AG10803 (cell line): ENCODE data around the gene CWC15.
A peak's percentile ranks its signal among the peaks of the same experiment; 100 is the strongest.

Source experiments
- DNase-seq: peaks from one replicate; pipeline ENCODE4 v3.0.0; 2010; ENCODE audit warnings: low read depth
- H3K4me3 ChIP-seq: 2 replicates; pipeline ENCODE4 v1.5.1; 2011; ENCODE audit warnings: mild to moderate bottlenecking, low read length, control low read depth
- TF ChIP-seq, protein P1 (sequence below): conservative IDR thresholded peaks from 2 replicates; pipeline ENCODE4 v1.5.1; 2011; ENCODE audit warnings: mild to moderate bottlenecking, low read length, control low read depth, inconsistent platforms

CWC15 gene

DNA sequence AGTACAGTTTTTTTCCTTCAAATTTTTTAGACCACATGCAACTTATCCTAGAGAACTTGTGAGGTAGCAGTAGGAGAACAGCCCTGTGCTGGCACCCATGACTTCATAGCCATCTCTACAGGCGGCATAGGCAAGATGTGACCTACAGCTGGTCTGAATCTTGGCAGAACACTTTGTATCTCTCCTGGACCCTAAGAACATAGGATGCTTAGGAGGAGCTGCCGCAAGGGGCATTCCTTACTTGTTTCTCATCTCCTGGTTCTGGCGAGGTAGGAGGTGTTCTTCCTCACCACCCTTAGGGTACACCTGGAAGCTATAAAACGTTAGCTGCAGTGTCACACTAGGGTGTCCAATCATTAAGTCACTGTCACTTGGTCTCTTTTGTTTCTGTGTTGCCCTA is 16.4 kb downstream of the CWC15 start:
- TF ChIP-seq, protein P1, sequence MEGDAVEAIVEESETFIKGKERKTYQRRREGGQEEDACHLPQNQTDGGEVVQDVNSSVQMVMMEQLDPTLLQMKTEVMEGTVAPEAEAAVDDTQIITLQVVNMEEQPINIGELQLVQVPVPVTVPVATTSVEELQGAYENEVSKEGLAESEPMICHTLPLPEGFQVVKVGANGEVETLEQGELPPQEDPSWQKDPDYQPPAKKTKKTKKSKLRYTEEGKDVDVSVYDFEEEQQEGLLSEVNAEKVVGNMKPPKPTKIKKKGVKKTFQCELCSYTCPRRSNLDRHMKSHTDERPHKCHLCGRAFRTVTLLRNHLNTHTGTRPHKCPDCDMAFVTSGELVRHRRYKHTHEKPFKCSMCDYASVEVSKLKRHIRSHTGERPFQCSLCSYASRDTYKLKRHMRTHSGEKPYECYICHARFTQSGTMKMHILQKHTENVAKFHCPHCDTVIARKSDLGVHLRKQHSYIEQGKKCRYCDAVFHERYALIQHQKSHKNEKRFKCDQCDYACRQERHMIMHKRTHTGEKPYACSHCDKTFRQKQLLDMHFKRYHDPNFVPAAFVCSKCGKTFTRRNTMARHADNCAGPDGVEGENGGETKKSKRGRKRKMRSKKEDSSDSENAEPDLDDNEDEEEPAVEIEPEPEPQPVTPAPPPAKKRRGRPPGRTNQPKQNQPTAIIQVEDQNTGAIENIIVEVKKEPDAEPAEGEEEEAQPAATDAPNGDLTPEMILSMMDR, result no peak
- DNase-seq, result no peak
- no peak overlapping the region for H3K4me3 ChIP-seq

DNA sequence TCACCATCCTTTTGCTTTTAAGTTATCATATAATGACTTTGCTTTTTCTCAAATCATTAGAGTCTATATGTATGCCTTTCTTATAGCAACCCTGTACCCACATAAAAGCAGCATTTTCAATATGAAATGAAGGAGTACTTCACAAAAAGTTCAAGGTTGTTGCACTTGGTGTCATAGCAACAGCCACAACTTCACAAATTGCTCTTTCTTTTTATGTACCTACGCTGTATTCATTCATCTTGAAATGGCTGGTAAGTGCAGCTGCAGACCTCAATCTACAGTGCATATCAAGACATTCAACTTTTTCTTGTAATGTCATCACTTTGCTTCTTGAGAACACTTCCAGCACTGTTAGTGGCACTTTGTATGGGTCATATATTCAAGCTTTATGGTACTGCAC is 18.6 kb downstream of the CWC15 start:
- H3K4me3 ChIP-seq, result no peak overlapping the region
- DNase-seq, result no peak
- TF ChIP-seq, protein P1, result no peak

DNA sequence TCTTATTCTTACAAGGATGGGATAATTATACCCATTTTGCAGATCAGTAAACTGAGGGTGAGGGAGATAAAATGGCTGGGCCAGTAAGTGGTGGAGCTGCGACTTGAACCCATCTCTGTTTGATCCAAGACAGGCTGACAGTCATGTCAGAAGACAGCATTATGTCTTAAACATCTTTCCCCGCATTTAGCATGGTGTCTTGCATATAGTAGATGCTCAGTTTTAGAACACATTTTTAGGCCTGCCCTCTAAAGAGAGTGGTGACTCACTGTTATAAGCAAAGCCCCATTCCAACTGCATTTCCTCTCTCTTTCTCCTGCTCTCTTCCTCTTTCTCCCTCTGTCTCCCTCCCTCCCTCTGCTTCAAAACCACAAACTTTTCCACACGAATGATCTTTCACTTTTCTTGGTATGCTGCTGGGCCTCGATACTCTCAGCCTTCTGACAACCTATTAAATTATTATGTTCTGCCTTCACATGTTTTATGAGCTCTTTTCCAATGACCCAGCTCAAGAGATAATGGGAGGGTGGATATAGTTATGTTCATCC is 25.2 kb downstream of the CWC15 start:
- TF ChIP-seq, protein P1, result no peak
- peak; percentile 84 for DNase-seq
- no peak overlapping the region for H3K4me3 ChIP-seq

DNA sequence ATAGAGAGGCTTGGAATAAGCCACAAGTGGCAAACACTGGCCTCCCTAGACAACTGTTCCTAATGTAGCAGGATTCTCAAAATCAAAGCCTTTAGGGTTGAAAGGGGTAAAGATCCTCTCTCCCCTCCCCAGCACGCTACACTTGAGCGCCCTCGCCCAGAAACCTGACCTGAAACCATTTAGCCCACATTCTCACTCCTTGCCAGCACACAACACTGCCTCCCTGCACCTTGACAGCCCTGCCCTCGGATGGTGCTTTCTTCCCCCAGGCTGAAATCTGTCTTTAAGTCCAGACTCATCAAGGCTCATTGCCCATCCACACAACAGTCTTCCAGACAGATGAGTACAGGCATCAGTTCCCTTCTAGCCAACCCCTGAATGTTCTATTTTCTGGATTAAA is 26.5 kb downstream of the CWC15 start:
- no peak overlapping the region for H3K4me3 ChIP-seq
- no peak for DNase-seq
- TF ChIP-seq, protein P1, result no peak

DNA sequence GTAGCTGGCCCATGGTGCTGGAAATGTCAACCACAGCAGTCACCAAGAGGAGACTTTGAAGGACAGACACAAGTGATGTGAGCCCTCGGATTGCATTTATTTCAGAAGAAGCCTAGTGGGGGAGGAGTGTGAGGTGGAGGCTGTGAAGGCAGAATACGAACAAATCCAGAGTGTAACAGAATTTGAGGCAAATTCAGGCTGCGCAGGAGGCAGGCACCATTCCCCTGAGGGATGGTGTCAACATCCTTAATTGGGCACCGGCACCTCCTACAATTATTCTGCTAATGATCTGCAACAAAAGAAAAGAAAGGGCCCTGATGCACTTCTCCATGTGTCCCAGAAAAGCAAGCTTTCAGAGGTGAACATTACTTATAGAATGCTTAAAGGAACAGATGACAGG is 32.2 kb downstream of the CWC15 start:
- H3K4me3 ChIP-seq, result no peak overlapping the region
- DNase-seq, result no peak
- TF ChIP-seq, protein P1, result no peak

DNA sequence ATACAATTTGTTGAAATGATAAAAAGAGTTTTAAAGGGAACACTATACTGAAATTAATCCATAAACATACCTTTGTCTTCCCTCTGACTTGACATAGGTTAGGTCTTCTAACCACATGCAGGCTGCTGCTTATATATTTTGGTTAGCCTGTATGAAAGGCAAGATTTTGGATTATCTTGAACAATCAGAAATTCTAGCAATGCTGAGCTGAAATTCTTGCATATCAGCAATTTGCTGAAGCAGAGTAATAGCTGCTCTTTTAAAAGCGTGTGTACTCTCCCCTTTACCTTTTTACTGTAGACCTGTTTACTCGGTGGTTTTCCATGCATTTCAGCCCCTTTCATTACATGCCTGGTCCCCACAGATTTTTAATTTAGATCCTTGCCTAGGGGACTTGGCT is 34.0 kb downstream of the CWC15 start:
- TF ChIP-seq, protein P1, result no peak
- DNase-seq, result no peak
- no peak overlapping the region for H3K4me3 ChIP-seq

DNA sequence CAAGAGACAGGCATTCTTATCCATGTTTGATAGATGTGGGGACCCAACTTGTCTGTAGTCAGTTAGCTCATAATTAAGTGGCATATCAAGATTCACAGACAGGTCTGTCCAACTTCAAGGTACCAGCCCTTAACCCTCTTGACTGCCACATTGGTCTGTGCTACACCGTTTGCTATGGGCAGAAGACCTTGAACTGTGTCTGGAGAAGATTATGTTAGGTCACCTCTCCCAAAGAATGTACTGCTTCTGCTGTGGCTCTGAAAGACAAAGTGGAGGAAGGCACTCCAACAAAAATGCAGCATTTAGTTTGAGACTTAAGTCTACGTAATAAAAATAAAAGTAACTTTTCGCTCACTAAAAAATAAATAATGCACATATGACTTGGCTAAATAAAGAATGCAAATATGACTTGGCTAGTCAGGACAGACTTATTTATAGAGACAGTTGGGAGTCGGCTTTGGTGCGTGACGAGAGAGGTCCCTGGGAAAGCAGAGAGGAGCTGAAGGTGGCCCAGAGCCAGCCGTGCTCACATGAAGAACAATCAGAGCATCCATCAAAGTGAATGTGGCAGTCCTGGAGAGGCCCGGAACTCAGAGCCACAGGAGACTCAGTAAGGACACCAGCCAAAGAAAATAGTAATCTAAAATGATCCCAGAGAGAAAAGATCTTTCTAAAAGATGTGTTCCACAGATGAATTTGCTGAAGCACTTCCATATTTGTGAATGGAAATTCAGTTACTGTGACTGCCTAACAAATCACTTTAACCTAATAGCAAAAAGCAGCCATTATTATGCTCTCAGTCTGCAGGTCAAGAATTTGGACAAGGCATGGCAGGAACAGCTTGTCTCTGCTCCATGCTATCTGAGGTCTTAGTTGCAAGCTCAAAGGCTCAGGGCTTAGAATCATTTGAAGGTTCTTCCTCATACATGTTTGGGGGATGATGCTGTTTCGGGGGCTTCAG is 35.0 kb downstream of the CWC15 start:
- TF ChIP-seq, protein P1, result no peak
- peak; percentile 94 for DNase-seq
- H3K4me3 ChIP-seq, result no peak overlapping the region
